SK-N-SH treated with all-trans-retinoic acid at 6 μM for 48 hours (cell line): ENCODE results near the gene DDX11.
A peak's percentile ranks its signal among the peaks of the same experiment; 100 is the strongest.
"Not testable (repeated sequence)": the region's sequence is repeated elsewhere in the genome, so short reads cannot be mapped to it uniquely, and the experiment has no call there.

ENCODE experiments used
- ATAC-seq: fragments of 200-7000 bp; cut with Tn5 transposase; 3 replicates; pipeline ENCODE4 v1.9.1; 2020; ENCODE audit warnings: mild to moderate bottlenecking, moderate library complexity
- ARNTL ChIP-seq: fragments of 450-650 bp; formaldehyde crosslinking; IDR thresholded peaks from 2 replicates; pipeline ENCODE4 v1.5.0; 2020; ENCODE audit warnings: low read depth, mild to moderate bottlenecking, moderate library complexity, borderline replicate concordance
- CSDC2 ChIP-seq: fragments of 250-450 bp; sonication (Bioruptor Pico); IDR thresholded peaks from 2 replicates; pipeline ENCODE4 v1.5.0; 2020; ENCODE audit warnings: mild to moderate bottlenecking, moderate library complexity
- ESRRG ChIP-seq: fragments of 250-450 bp; sonication (Bioruptor Pico); IDR thresholded peaks from 2 replicates; pipeline ENCODE4 v1.6.1; 2021; ENCODE audit warnings: mild to moderate bottlenecking
- GLIS3 ChIP-seq: fragments of 250-450 bp; sonication (Bioruptor Pico); IDR thresholded peaks from 2 replicates; pipeline ENCODE4 v1.5.0; 2020; ENCODE audit warnings: mild to moderate bottlenecking, moderate library complexity
- ISL1 ChIP-seq: fragments of 250-450 bp; sonication (Bioruptor Pico); IDR thresholded peaks from 2 replicates; pipeline ENCODE4 v2.1.2; 2022; ENCODE audit warnings: mild to moderate bottlenecking, moderate library complexity
- OSR1 ChIP-seq: fragments of 250-450 bp; sonication (Bioruptor Pico); IDR thresholded peaks from 2 replicates; pipeline ENCODE4 v1.8.0; 2022; ENCODE audit warnings: moderate library complexity, mild to moderate bottlenecking, inconsistent platforms
- PPARA ChIP-seq: fragments of 250-450 bp; sonication (Bioruptor Pico); IDR thresholded peaks from 2 replicates; pipeline ENCODE4 v1.5.0; 2020; ENCODE audit warnings: mild to moderate bottlenecking, borderline replicate concordance
- RARB ChIP-seq: fragments of 250-450 bp; sonication (Bioruptor Pico); IDR thresholded peaks from 2 replicates; pipeline ENCODE4 v1.8.0; 2021; ENCODE audit warnings: mild to moderate bottlenecking, moderate library complexity
- SNAI2 ChIP-seq: fragments of 250-450 bp; sonication (Bioruptor Pico); IDR thresholded peaks from 2 replicates; pipeline ENCODE4 v1.5.0; 2020; ENCODE audit warnings: mild to moderate bottlenecking, moderate library complexity
- TCF4 ChIP-seq: fragments of 250-450 bp; sonication (Bioruptor Pico); IDR thresholded peaks from 2 replicates; pipeline ENCODE4 v1.8.0; 2021; ENCODE audit warnings: mild to moderate bottlenecking, moderate library complexity, borderline replicate concordance
- TOX ChIP-seq: fragments of 250-450 bp; sonication (Bioruptor Pico); IDR thresholded peaks from 2 replicates; pipeline ENCODE4 v1.8.0; 2021; ENCODE audit warnings: mild to moderate bottlenecking, moderate library complexity, borderline replicate concordance
- ZC3H10 ChIP-seq: fragments of 250-450 bp; sonication (Bioruptor Pico); IDR thresholded peaks from 2 replicates; pipeline ENCODE4 v1.5.1; 2021; ENCODE audit warnings: mild to moderate bottlenecking, moderate library complexity
- ZFP3 ChIP-seq: fragments of 250-450 bp; sonication (Bioruptor Pico); IDR thresholded peaks from 2 replicates; pipeline ENCODE4 v1.5.0; 2020; ENCODE audit warnings: mild to moderate bottlenecking, moderate library complexity
- ZFP30 ChIP-seq: fragments of 450-650 bp; formaldehyde crosslinking; IDR thresholded peaks from 2 replicates; pipeline ENCODE4 v1.5.0; 2022; ENCODE audit warnings: mild to moderate bottlenecking, moderate library complexity
- ZNF565 ChIP-seq: fragments of 450-650 bp; formaldehyde crosslinking; conservative IDR thresholded peaks from 2 replicates; pipeline ENCODE4 v1.5.0; 2020; ENCODE audit warnings: low read depth, mild to moderate bottlenecking, moderate library complexity
- ZNF70 ChIP-seq: fragments of 450-650 bp; formaldehyde crosslinking; IDR thresholded peaks from 2 replicates; pipeline ENCODE4 v1.5.0; 2020; ENCODE audit warnings: mild to moderate bottlenecking, moderate library complexity
- ZNF8 ChIP-seq: fragments of 450-650 bp; formaldehyde crosslinking; IDR thresholded peaks from 2 replicates; pipeline ENCODE4 v1.5.0; 2020; ENCODE audit warnings: mild to moderate bottlenecking, moderate library complexity
- TF ChIP-seq, protein P1 (sequence below): fragments of 250-450 bp; sonication (Bioruptor Pico); IDR thresholded peaks from 2 replicates; pipeline ENCODE4 v1.8.0; 2020; ENCODE audit warnings: mild to moderate bottlenecking, moderate library complexity, borderline replicate concordance
- TF ChIP-seq, protein P2 (sequence below): fragments of 250-450 bp; sonication (Bioruptor Pico); IDR thresholded peaks from 2 replicates; pipeline ENCODE4 v1.5.1; 2021; ENCODE audit warnings: mild to moderate bottlenecking, moderate library complexity
- TF ChIP-seq, protein P3 (sequence below): fragments of 250-450 bp; sonication (Bioruptor Pico); IDR thresholded peaks from 2 replicates; pipeline ENCODE4 v1.5.0; 2020; ENCODE audit warnings: mild to moderate bottlenecking, moderate library complexity
- TF ChIP-seq, protein P4 (sequence below): fragments of 250-450 bp; sonication (Bioruptor Pico); IDR thresholded peaks from 2 replicates; pipeline ENCODE4 v1.8.0; 2021; ENCODE audit warnings: low read depth, mild to moderate bottlenecking, moderate library complexity, borderline replicate concordance

DDX11 gene

DNA sequence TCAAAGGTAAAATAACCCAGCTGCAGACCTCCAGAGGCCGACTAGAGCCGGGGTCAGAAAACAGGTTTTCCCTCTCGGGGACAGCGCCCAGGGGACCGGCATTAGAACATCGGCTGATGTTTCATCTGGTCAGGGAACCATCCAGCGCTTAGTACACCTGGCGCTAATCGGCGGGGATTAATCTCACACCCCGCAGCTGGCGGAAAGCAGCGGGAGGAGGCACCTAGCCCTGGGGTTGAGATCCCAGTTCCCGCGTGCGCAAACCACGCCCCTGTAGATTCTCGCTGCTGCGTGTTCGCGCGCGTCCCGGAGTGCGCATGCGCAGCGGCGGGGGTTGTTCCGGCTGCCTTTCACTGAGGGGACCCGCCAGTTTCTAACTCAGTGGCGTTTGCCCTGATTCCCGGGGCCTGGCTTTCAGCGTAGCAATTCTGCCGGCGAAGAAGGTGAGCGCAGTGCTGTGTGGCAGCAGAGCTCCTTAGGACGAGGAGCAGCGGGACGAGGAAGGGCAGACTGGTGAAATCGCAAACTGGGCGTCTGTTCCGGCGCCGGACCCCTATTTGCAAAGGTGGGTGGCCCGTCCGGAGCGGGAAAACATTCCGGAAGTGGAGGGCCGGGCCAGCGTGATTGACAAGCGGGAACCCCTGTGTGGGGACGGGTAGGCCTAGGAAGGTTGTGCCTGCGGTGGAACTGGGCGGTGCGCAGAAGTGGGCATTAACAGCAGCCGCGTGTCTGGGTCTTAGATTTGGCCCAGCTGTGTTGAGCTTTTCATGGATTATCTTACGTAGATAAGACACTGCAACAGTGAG is at the start of gene DDX11:
Gene DDX11 (plus strand): TSS at position 334 of the 806 bp plus-strand sequence. CDS start 4,534 bp downstream, outside the sequence.
- peak; percentile 94 for ATAC-seq

DNA sequence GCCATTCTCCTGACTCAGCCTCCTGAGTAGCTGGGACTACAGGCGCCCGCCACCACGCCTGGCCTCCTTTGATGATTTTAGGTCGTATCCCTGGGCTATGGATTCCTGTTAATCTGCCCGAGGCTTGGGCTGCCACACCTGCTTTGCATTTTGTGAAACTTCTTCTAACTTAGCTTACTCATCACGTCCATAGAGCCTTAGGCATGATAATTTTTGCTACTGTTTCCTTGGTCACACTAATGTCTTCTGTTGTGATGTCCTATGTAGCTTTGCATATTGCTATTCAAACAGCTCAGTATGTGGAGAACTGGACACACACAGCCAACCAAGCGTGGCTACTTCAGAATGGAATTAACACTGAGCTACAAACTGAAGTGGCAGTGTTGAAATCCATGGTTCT is 47.5 kb upstream of the DDX11 start:
- ATAC-seq, result no peak

DNA sequence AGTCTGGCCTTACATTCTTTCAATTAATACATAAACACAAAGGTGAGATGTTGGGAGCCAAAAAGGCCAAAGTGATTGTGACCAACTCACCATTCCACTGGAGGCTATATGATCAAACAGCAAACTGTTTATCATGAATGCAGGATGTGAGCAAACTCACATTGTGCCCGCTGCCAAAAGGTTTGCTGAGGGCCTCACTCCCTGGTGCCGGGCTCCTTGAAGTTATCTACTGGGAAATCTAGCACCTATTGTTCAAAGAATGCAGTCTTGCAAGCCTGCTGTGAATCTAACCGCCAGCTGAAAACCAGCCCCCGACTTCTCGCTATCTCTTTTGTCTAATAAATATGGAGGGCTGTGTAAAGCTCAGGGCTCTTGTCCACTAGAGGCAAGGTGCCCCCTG is 46.7 kb upstream of the DDX11 start:
- not testable (repeated sequence) for ATAC-seq

More for the DNA sequence above, 47.5 kb upstream of the DDX11 start:
- TF ChIP-seq, protein P1, sequence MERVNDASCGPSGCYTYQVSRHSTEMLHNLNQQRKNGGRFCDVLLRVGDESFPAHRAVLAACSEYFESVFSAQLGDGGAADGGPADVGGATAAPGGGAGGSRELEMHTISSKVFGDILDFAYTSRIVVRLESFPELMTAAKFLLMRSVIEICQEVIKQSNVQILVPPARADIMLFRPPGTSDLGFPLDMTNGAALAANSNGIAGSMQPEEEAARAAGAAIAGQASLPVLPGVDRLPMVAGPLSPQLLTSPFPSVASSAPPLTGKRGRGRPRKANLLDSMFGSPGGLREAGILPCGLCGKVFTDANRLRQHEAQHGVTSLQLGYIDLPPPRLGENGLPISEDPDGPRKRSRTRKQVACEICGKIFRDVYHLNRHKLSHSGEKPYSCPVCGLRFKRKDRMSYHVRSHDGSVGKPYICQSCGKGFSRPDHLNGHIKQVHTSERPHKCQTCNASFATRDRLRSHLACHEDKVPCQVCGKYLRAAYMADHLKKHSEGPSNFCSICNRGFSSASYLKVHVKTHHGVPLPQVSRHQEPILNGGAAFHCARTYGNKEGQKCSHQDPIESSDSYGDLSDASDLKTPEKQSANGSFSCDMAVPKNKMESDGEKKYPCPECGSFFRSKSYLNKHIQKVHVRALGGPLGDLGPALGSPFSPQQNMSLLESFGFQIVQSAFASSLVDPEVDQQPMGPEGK (CRISPR knock-in tag), result no peak
- TF ChIP-seq ARNTL (CRISPR knock-in tag) (no peak), ISL1 (CRISPR knock-in tag) (no peak), ESRRG (CRISPR knock-in tag) (no peak), OSR1 (CRISPR knock-in tag) (no peak), ZNF8 (CRISPR knock-in tag) (no peak)
- TF ChIP-seq, all 23 proteins: peak for 0

DNA sequence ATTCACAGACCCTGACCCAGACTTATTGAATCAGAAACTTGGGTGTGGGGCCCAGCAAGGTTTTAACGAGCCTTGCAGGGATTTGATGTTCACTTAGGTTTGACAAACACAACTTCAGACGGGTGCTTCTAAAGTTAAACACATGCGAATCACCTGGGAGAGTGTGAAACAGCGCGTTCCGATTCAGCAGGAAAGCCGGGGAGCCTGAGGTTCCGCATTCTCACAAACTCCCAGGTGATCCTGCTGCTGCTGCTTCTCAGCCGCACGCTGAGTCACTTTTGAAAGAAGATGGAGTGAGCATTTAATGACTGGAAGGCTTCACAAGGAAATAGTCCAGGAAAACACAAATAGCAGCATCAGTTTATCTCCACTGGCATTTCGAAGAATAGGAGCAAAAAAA is 44.2 kb upstream of the DDX11 start:
- ATAC-seq, result no peak

DNA sequence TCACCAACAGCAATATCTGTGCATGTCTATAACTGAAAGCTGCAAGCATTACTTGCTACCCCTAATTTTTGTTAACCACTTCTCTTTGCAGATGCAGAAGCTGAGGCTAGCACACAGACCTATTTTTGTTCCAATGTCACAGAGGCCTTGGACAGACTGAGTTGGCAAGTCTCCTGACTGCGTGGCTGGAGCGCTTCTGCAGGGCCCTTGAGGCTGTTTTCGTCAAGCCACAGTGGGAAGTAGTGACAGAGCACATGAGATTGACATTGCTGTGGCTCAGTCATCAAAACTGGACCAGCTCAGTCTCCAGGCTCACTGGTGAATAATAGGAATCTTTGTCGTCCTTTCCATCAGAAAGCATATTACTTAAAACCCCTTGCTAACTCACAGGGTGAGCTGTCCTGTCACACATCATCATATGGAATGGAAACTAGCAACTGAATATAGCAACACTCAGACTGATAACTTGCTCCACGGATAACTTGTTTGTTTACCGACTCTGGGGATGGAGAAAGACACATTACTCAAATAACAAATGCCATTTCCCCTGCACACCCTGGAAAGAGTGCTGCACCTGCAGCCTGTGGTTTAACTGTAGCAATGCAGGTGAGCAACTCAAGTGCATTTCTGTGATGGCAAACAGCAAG is 43.6 kb upstream of the DDX11 start:
- no peak for ATAC-seq
- TF ChIP-seq, protein P1 (CRISPR knock-in tag), result no peak
- no peak for TF ChIP-seq ZFP3 (CRISPR knock-in tag)
- no peak for TF ChIP-seq ZNF70
- no peak for TF ChIP-seq SNAI2 (CRISPR knock-in tag)
- no peak for TF ChIP-seq ARNTL (CRISPR knock-in tag)
- no peak for TF ChIP-seq ZFP30
- TF ChIP-seq TCF4 (CRISPR knock-in tag), result no peak
- TF ChIP-seq ZNF8 (CRISPR knock-in tag), result no peak
- TF ChIP-seq, protein P2, sequence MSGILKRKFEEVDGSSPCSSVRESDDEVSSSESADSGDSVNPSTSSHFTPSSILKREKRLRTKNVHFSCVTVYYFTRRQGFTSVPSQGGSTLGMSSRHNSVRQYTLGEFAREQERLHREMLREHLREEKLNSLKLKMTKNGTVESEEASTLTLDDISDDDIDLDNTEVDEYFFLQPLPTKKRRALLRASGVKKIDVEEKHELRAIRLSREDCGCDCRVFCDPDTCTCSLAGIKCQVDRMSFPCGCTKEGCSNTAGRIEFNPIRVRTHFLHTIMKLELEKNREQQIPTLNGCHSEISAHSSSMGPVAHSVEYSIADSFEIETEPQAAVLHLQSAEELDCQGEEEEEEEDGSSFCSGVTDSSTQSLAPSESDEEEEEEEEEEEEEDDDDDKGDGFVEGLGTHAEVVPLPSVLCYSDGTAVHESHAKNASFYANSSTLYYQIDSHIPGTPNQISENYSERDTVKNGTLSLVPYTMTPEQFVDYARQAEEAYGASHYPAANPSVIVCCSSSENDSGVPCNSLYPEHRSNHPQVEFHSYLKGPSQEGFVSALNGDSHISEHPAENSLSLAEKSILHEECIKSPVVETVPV (CRISPR knock-in tag), result no peak
- no peak for TF ChIP-seq ZC3H10 (CRISPR knock-in tag)
- no peak for TF ChIP-seq GLIS3
- TF ChIP-seq PPARA (CRISPR knock-in tag), result no peak
- TF ChIP-seq, protein P3, sequence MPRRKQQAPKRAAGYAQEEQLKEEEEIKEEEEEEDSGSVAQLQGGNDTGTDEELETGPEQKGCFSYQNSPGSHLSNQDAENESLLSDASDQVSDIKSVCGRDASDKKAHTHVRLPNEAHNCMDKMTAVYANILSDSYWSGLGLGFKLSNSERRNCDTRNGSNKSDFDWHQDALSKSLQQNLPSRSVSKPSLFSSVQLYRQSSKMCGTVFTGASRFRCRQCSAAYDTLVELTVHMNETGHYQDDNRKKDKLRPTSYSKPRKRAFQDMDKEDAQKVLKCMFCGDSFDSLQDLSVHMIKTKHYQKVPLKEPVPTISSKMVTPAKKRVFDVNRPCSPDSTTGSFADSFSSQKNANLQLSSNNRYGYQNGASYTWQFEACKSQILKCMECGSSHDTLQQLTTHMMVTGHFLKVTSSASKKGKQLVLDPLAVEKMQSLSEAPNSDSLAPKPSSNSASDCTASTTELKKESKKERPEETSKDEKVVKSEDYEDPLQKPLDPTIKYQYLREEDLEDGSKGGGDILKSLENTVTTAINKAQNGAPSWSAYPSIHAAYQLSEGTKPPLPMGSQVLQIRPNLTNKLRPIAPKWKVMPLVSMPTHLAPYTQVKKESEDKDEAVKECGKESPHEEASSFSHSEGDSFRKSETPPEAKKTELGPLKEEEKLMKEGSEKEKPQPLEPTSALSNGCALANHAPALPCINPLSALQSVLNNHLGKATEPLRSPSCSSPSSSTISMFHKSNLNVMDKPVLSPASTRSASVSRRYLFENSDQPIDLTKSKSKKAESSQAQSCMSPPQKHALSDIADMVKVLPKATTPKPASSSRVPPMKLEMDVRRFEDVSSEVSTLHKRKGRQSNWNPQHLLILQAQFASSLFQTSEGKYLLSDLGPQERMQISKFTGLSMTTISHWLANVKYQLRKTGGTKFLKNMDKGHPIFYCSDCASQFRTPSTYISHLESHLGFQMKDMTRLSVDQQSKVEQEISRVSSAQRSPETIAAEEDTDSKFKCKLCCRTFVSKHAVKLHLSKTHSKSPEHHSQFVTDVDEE (CRISPR knock-in tag), result no peak
- no peak for TF ChIP-seq RARB (CRISPR knock-in tag)
- TF ChIP-seq ZNF565 (CRISPR knock-in tag), result no peak
- TF ChIP-seq TOX (CRISPR knock-in tag), result no peak
- TF ChIP-seq, protein P4, sequence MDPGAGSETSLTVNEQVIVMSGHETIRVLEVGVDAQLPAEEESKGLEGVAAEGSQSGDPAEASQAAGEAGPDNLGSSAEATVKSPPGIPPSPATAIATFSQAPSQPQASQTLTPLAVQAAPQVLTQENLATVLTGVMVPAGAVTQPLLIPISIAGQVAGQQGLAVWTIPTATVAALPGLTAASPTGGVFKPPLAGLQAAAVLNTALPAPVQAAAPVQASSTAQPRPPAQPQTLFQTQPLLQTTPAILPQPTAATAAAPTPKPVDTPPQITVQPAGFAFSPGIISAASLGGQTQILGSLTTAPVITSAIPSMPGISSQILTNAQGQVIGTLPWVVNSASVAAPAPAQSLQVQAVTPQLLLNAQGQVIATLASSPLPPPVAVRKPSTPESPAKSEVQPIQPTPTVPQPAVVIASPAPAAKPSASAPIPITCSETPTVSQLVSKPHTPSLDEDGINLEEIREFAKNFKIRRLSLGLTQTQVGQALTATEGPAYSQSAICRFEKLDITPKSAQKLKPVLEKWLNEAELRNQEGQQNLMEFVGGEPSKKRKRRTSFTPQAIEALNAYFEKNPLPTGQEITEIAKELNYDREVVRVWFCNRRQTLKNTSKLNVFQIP (CRISPR knock-in tag), result no peak
- TF ChIP-seq CSDC2 (CRISPR knock-in tag), result no peak

More for the DNA sequence above, 44.2 kb upstream of the DDX11 start:
- no peak for TF ChIP-seq ESRRG (CRISPR knock-in tag)
- no peak for TF ChIP-seq ZNF565 (CRISPR knock-in tag)
